ENCODE measurements around the gene RAPGEF3. TPM values are rescaled to one million over a fixed set of nuclear protein-coding genes. Genes with fewer than 3 reads are reported as not detected.

The RAPGEF3 gene
- polyA plus RNA-seq, 3 donors, result 0.08 to 2.5 (median 0.60) TPM

DNA sequence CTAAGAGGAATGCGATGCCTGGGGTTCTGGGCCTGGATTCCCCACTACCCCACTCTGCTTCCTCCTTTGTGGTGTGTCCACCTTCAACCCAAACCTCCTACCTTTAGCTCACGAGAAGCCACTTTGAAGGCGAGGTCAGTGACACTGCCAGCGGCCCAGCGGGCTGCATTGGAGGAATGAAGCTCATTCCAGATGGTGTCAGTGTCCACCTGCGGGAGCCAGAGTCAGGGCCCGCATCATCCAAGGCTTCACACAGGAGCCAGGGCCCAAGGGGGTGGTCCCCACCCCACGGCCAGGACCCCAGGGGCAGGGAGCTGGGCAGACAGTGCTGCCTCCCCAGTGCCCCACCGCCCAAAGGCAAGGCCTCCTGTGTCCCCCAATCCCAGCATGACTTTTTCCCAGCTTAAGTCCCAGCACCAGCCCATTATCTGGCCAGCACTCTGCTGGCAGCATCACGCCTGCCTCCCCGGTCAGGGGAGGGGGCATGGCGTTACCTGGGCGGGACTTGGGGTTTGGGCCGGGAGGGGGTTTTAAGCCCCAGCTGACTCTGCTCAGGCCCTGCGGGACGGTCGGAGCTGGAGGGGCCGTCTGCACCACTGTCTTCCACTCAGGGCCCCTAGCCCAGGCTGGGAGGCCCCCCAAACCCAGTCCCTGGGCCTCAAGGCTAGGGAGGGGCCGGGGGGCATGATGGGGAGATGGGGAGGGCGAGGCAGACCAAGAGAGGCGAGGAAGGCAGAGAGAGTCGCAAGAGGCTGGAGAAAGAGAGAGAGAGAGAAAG, 31.2 kb upstream of the RAPGEF3 start:
- H3K36me3 Mint-ChIP-seq, result peaks cover 86 to 96% of the 10 kb centered on the region in 2 donors
- H3K9me3 Mint-ChIP-seq, result no peaks in the 10 kb centered on the region

DNA sequence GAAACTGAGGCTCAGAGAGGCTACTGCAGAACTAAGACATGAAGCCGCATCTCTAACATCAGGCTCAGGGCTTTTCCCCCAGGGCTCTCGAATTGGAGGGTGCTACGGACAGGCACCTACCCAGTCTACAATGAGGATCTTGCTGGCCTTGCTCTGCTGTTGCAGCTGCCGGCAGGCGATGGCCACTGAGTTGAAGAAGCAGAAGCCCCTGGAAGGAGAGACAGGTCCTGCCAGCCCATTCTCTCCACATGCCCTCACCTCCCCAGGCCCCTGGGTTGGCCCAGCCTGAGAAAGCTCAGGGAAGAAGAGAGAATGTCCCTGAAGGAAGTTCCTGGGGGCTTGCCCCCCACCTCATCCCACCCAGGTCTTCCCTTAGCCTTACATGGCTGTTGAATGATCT, 30.5 kb upstream of the RAPGEF3 start:
- Histone ChIP-seq H3K4me2 (replicated peaks; ENCODE audit: extremely low read depth, low read length, poor library complexity, severe bottlenecking) (no peak overlapping the region), H3K4me3 (replicated peaks in 1 of 3; ENCODE audit: low read depth in 2 of 3, low read length in 3 of 3) (no peak overlapping the region), H3K27me3 (ENCODE audit: control insufficient read depth in 2 of 2, insufficient read depth in 2 of 2, low read length in 2 of 2) (no peaks in the 10 kb centered on the region), H3K9ac (ENCODE audit: insufficient read depth, low read length, poor library complexity, severe bottlenecking) (no peak overlapping the region), H4K20me1 (ENCODE audit: insufficient read depth, low read length) (peaks cover 35% of the 10 kb centered on the region), H3K4me1 (ENCODE audit: control insufficient read depth in 1 of 2, insufficient read depth in 2 of 2, low read length in 2 of 2) (no peaks in the 10 kb centered on the region), H2AFZ (ENCODE audit: insufficient read depth, low read depth, low read length, poor library complexity, severe bottlenecking) (no peak overlapping the region), H3K9me3 (replicated peaks in 1 of 2; ENCODE audit: control insufficient read depth in 1 of 2, insufficient read depth in 1 of 2, low read length in 2 of 2) (no peaks in the 10 kb centered on the region), H3K27ac (ENCODE audit: low read depth in 1 of 2, low read length in 2 of 2) (no peak overlapping the region), H3K79me2 (ENCODE audit: insufficient read depth, low read length) (no peaks in the 10 kb centered on the region), H3K36me3 (replicated peaks in 1 of 2; ENCODE audit: control insufficient read depth in 1 of 2, insufficient read depth in 2 of 2, low read length in 2 of 2) (peaks cover 99 to 100% of the 10 kb centered on the region in 2 donors)
- Mint-ChIP-seq H3K36me3 (peaks cover 86 to 96% of the 10 kb centered on the region in 2 donors), H3K27me3 (ENCODE audit: low read depth in 3 of 3) (peaks cover 0 to 5% (median 0%) of the 10 kb centered on the region in 3 donors), H3K9me3 (no peaks in the 10 kb centered on the region), H3K4me3 (no peak overlapping the region), H3K4me1 (no peaks in the 10 kb centered on the region), H3K27ac (no peak overlapping the region)
- TF ChIP-seq, protein P1, sequence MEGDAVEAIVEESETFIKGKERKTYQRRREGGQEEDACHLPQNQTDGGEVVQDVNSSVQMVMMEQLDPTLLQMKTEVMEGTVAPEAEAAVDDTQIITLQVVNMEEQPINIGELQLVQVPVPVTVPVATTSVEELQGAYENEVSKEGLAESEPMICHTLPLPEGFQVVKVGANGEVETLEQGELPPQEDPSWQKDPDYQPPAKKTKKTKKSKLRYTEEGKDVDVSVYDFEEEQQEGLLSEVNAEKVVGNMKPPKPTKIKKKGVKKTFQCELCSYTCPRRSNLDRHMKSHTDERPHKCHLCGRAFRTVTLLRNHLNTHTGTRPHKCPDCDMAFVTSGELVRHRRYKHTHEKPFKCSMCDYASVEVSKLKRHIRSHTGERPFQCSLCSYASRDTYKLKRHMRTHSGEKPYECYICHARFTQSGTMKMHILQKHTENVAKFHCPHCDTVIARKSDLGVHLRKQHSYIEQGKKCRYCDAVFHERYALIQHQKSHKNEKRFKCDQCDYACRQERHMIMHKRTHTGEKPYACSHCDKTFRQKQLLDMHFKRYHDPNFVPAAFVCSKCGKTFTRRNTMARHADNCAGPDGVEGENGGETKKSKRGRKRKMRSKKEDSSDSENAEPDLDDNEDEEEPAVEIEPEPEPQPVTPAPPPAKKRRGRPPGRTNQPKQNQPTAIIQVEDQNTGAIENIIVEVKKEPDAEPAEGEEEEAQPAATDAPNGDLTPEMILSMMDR (IDR thresholded peaks at IDR 0.05), result no peak
- DNase-seq, result no peak
- intact Hi-C loops (cut with micrococcal nuclease), result loop anchor here (10.0 kb wide), 2 partner anchors 46 to 134 kb away; no protein-coding TSS in a partner anchor
- 86% methylated on average over 3 of the region's 5 CpGs for WGBS (ENCODE audit: insufficient coverage)

More for the DNA sequence above, 31.2 kb upstream of the RAPGEF3 start:
- Histone ChIP-seq H3K27me3 (ENCODE audit: control insufficient read depth in 2 of 2, insufficient read depth in 2 of 2, low read length in 2 of 2) (no peaks in the 10 kb centered on the region), H2AFZ (ENCODE audit: insufficient read depth, low read depth, low read length, poor library complexity, severe bottlenecking) (no peak overlapping the region), H3K4me3 (replicated peaks in 1 of 3; ENCODE audit: low read depth in 2 of 3, low read length in 3 of 3) (no peak overlapping the region), H3K9me3 (replicated peaks in 1 of 2; ENCODE audit: control insufficient read depth in 1 of 2, insufficient read depth in 1 of 2, low read length in 2 of 2) (no peaks in the 10 kb centered on the region), H3K79me2 (ENCODE audit: insufficient read depth, low read length) (no peaks in the 10 kb centered on the region), H4K20me1 (ENCODE audit: insufficient read depth, low read length) (peaks cover 35% of the 10 kb centered on the region), H3K4me1 (ENCODE audit: control insufficient read depth in 1 of 2, insufficient read depth in 2 of 2, low read length in 2 of 2) (no peaks in the 10 kb centered on the region), H3K27ac (ENCODE audit: low read depth in 1 of 2, low read length in 2 of 2) (peak overlapping the region in 1 of 2 donors; percentile 0), H3K9ac (ENCODE audit: insufficient read depth, low read length, poor library complexity, severe bottlenecking) (no peak overlapping the region), H3K36me3 (replicated peaks in 1 of 2; ENCODE audit: control insufficient read depth in 1 of 2, insufficient read depth in 2 of 2, low read length in 2 of 2) (peaks cover 99 to 100% of the 10 kb centered on the region in 2 donors), H3K4me2 (replicated peaks; ENCODE audit: extremely low read depth, low read length, poor library complexity, severe bottlenecking) (no peak overlapping the region)
- Mint-ChIP-seq H3K27me3 (ENCODE audit: low read depth in 3 of 3) (peaks cover 0 to 5% (median 0%) of the 10 kb centered on the region in 3 donors), H3K27ac (peak overlapping the region in 1 of 7 donors; percentile 63), H3K4me3 (no peak overlapping the region), H3K4me1 (no peaks in the 10 kb centered on the region)
- 94% methylated on average over 22 of the region's 22 CpGs for WGBS (ENCODE audit: insufficient coverage)
- TF ChIP-seq, protein P1 (IDR thresholded peaks at IDR 0.05), result no peak
- intact Hi-C loops (cut with micrococcal nuclease), result loop anchor here (10.0 kb wide), 2 partner anchors 45 to 135 kb away; no protein-coding TSS in a partner anchor
- no peak for DNase-seq
